Heart left ventricle (tissue), 13 donors: ENCODE results near the gene KCNN3.

Source experiments
- CTCF ChIP-seq, 12 donors: fragments of 200-600 bp; sonication (generic) in 4 of 12; IDR thresholded peaks; one replicate each; pipeline versions ENCODE4 v1.5.0 to v1.8.0; 2018 to 2022; ENCODE audit warnings: antibody characterized with exemption in 12 of 12, mild to moderate bottlenecking in 5 of 12
- POLR2A ChIP-seq, 2 donors: fragments of 450-650 bp; IDR thresholded peaks; one replicate each; pipeline ENCODE4 v1.6.1; 2017; ENCODE audit warnings: antibody characterized with exemption in 2 of 2, mild to moderate bottlenecking in 2 of 2, moderate library complexity in 2 of 2
- donor health status: ischemic (EF 13 %, LVEDD 7.1; RV severe dilation, severe dysfunction).
- donor health status: DM: no; HTN: yes; CAD: no.
- donor health status: DM: no; HTN: no; CAD: no.
- donor health status: ischemic (EF 25% LVEDD 6.9; RV normal size, moderate dysfunction).
- donor health status: ischemic (EF 25% LVEDD 5.7; RV mildly dilated, moderate dysfunction).
- donor health status: ischemic (EF 35%, LVEDD 5.7; RV mildly dilated, moderate dysfunction).
- donor health status: nonischemic (EF 11% LVEDD 7.7; RV severe dilation, severe dysfunction).
- donor health status: DM: yes; HTN: yes; CAD: no.
- donor health status: PGD.
- donor health status: ischemic (EF 29% LVEDD 5.4; RV normal size, mild dysfunction).
- donor health status: nonischemic (EF 23%, LVEDD 6.1; RV moderate dilation, normal function).

- no peak for TF ChIP-seq CTCF (IDR thresholded peaks at IDR 0.05)
- no peak for TF ChIP-seq POLR2A (IDR thresholded peaks at IDR 0.05)
These were observed 30.4 kb downstream of the KCNN3 start for GRCh38 chr1:154839691-154840090.
